Measurements from ENCODE around the gene DDX1.
"Not testable (repeated sequence)": the region's sequence is repeated elsewhere in the genome, so short reads cannot be mapped to it uniquely, and the experiment has no call there.

DDX1 gene

DNA sequence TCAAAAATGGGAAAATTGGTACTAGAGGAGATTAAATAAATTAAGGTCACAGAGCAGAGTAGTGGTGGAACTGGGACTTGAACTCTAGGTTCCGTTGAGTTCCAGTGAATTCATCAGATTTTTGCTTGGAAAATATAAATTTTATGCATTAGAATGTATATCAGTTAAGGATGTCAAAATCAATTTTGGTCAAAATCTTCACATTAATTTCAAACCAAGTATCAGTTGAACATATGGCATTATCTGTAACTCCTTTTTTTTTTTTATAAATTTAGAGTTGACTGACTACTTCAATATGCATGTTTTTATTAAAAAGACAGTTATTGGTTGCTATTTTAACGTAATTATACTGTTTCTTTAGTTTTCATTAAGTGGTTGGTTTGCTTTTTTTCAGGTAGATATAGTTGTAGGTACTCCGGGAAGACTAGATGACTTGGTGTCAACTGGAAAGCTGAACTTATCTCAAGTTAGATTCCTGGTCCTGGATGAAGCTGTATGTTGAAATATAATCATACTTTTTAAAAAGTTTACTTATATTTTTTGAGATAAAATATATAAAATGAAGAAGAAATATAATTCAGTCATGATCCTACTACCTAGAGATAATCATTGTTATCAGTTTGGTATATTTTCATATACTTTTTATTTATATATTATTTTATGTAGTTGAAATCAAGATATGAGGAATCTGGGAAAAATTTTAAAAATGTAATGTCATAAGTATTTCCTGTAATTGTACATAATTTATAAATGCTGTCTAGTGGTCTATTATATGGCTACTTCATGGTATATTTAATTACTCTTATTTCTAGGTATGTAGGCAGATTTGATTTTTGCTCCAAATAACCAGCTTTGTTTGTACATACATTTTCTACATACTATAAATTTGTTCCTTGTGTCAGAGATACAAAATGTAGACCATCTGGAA lies 25.4 kb downstream of the DDX1 start:
- DNase-seq (ENCODE audit: low spot score) = no peak

GRCh38 chr2:15617778-15618448 lies 26.2 kb downstream of the DDX1 start:
- no peak for DNase-seq (ENCODE audit: low spot score)

DNA sequence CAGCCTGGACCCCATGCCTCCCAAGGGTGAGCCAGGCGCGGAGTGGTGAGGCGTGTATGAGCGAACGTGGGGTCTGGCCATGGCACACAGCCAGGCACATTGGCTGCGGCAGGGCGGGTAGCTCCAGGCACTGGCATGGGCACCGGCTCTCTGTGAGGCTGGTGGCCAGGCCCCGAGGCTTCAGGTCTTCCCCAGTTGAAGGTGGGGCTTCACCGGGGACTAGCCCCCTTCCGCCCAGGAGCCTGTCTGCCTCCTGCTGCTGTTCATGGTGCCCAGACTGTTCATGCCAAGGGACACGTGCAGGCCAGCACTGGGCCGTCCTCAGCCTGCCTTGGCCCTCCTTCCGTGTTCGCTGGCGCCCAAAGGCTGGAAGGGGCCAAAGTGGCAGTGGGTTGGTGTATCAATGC lies 26.8 kb downstream of the DDX1 start:
- no peak for DNase-seq (ENCODE audit: low spot score)

DNA sequence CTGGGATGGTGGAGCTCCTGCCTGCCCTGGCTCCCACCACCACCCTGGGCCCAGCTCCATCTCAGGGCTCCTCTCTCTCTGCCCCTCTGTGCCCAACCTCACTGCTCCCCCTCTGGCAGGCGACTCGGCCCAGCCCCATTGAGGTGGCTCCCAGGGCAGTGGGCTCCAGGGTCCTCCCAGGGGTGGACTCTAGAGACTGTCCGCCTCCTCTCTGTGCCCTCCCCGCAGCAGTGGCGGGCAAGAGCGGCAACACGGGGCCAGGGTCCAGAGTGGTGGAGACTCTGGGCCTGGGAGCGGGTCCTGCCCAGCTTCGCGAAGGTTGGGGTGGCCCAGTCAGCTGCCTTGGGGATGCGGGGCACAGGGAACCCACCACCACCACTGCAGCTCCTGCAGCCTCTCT lies 27.4 kb downstream of the DDX1 start:
- DNase-seq (ENCODE audit: low spot score) = no peak

GRCh38 chr2:15619510-15619909 lies 27.8 kb downstream of the DDX1 start:
- DNase-seq (ENCODE audit: low spot score) = no peak

DNA sequence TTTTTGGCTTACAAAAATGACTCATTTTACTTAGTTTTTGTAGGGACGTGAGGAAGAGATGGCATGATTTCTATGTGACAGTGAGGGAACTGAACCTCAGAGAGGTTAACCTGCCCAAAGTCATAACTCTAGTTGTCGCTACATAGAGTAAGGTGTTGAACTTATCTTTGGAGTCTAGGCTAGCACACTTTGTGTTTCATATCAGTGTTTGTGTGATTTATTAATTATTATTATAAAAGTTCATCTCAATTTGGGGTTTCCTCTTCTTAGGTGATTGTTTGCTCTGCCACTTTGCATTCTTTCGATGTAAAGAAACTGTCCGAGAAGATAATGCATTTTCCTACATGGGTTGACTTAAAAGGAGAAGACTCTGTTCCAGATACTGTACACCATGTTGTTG lies 28.3 kb downstream of the DDX1 start:
- DNase-seq (ENCODE audit: low spot score) = no peak

DNA sequence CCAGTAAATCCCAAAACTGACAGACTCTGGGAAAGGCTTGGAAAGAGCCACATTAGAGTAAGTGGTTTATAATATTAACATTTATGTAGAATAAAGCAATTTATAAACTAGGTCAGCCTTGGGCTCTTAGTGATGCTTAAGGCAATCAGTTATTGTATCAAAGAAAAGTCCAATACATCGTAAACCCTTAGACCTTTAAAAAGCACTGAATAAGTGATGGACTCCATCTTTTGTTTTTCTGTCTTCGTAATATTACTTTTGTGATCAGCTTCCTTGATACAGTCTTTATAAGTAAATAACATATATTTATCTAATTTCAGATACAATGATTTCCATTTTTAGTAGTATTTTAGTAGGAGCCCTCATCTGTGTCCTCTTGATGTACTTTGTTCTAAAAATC lies 28.7 kb downstream of the DDX1 start:
- DNase-seq (ENCODE audit: low spot score) = no peak

- DNase-seq (ENCODE audit: low spot score) = no peak
These were observed 29.3 kb downstream of the DDX1 start for GRCh38 chr2:15620857-15621471.

GRCh38 chr2:15621472-15621870 lies 29.8 kb downstream of the DDX1 start:
- DNase-seq (ENCODE audit: low spot score) = not testable (repeated sequence)

DNA sequence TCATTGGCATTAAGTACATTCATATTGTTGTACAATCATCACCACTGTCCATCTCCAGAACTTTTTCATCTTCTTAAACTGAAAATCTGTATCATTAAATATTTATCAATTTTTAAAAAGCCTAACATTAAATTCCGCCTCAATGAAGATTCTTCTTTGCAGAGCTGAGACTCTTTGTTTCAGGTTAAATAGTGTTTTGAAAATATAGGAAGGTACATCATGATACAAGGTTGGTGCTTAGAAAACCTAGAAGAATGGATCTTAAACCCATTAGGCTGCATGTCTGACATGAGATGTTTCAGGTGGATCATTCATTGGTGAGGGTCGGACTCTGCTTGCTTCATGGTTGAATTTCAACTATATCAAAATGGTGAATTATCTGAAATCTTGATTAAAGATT lies 30.5 kb downstream of the DDX1 start:
- DNase-seq (ENCODE audit: low spot score) = no peak

GRCh38 chr2:15622614-15623480 lies 31.2 kb downstream of the DDX1 start:
- DNase-seq (ENCODE audit: low spot score) = no peak

- no peak for DNase-seq (ENCODE audit: low spot score)
These were observed 31.8 kb downstream of the DDX1 start for GRCh38 chr2:15623481-15623796.

DNA sequence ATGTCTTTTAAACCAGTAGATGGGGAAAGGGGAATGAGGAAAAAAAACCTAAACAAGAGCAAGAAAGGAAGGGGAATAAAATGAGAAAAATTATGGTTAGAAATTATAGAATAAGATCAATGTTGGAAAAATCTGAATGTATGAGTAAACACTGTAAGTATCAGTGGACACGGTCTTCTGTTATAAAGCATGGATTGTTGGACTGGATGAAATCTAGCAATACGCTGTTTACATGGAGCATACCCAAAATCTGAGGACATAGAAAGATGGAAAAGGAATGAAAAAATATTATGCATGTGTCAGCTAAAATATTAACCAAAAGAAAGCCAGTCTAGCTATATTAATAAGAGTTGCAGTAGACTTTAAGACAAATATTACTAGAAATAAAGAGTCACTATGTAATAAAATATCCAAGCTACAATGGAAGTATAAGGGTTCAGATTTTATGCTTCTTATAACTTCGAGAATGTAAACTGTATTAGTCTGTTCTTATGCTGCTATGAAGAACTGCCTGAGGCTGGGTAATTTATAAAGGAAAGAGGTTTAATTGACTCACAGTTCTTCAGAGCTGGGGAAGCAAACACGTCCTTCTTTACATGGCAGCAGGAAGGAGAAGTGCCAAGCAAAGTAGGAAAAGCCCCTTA lies 32.4 kb downstream of the DDX1 start:
- DNase-seq (ENCODE audit: low spot score) = no peak

GRCh38 chr2:15624903-15625302 lies 33.2 kb downstream of the DDX1 start:
- no peak for DNase-seq (ENCODE audit: low spot score)

GRCh38 chr2:15625344-15626036 lies 33.8 kb downstream of the DDX1 start:
- DNase-seq (ENCODE audit: low spot score) = no peak

GRCh38 chr2:15626126-15626525 lies 34.5 kb downstream of the DDX1 start:
- DNase-seq (ENCODE audit: low spot score) = no peak

DNA sequence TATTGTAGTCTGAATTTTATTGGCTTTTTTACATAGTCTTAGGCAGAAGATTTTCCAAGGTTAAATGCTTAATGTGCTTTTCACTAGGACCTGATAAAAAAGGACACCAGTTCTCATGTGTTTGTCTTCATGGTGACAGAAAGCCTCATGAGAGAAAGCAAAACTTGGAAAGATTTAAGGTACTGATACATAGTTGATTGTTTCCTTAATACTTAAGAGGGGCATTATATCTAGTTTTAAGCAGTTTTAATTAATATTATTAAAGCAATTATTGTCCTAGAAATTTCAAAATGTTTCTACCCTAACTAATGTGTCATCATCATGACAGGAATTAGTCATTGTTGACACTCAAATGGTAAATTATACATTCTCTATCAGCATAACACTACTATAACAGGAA lies 35.3 kb downstream of the DDX1 start:
- DNase-seq (ENCODE audit: low spot score) = no peak

DNA sequence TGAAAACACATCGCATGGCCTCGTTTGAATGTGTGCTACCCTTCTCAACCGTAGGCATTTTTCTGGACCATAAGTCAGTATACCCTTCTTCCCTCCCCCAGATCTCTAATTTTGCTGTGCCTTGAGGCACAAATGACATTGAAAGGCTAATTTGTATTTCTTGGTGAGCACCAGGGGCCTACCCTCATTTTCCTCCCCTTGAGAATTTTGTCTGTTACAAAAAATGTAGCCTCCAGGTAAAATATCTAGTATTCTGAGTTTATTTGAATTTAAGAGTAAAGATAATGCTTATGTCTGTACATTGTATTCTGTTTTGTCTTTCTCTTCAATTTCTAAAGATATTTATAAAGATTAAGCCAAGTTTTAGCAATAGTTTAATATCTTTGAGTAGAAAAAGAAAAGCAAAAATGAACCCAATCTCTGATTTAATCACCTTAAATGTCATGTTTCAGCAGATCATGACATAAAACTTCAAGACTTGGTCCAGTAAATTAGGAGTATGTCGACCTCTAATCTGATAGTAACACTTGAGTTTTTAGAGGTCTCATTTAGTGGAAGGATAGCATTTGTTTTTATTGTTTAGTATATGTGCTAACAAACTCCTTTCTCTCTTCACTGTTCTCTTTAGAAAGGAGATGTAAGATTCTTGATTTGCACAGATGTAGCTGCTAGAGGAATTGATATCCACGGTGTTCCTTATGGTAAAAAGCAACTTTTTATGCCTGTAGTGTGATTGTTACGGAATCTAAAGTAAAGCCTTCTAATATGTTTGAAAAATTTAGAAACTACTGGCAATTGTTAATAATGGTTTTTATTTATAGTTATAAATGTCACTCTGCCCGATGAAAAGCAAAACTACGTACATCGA lies 36.4 kb downstream of the DDX1 start:
- DNase-seq (ENCODE audit: low spot score) = no peak

DNA sequence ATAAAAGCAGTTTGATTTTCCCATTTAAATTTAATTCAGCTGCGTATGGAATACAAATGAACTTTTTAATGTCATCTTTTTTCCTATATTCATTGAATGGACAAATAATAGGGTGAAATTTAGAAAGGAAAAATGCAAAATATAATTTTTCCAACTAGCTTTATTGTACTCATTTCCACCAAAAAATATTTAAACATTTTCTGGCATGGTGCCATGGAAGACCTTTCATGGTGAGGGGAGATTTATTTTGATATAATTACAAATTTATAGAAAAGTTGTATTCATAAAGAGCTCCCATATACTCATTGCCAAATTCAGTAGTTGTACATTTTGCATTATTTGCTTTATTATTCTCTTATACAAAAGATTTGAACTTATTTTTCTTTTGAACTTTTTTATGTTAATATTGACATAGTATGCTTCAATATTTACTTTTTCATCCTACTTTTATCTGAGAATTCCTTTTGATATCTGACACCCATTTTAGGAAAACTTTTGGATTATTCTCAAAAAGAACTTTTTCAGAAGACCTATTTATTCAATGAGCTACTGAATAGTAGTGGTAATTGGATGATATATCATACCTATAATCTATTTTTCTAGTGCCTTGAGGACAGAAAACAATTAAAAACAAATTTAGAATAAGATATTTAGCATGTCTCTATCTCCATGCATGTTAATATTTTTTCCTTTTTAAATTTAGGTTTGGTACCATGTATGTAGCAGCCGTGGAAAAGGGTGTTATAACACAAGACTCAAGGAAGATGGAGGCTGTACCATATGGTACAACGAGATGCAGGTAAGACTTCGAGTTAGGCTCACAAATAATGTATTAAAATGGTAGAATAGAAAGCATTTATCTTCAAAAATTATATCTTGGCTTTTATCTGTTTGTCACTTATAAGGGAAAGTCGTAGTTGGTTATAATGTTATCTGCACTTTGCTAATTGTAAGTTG lies 37.5 kb downstream of the DDX1 start:
- no peak for DNase-seq (ENCODE audit: low spot score)

Measured in cerebellar cortex (tissue), 1 donor.